HTERT RPE-1 (cell line): ENCODE data around the gene FNDC3B.

Experiments
- in situ Hi-C: fragments of 300-500 bp; cut with MboI; formaldehyde crosslinking; loops from 4 replicates; pipeline ENCODE4 v1.14.3; 2020; ENCODE audit warnings: low sequenced_read_pairs

The FNDC3B gene

GRCh38 chr3:172376402-172376801 is 337.0 kb downstream of the FNDC3B start:
- in situ Hi-C loops, result no loop called here

GRCh38 chr3:172376881-172377280 is 337.5 kb downstream of the FNDC3B start:
- in situ Hi-C loops, result no loop called here

GRCh38 chr3:172378439-172378838 is 339.1 kb downstream of the FNDC3B start:
- in situ Hi-C loops, result no loop called here

- in situ Hi-C loops, result no loop called here
Observed at GRCh38 chr3:172379372-172379771, 340.0 kb downstream of the FNDC3B start.

GRCh38 chr3:172380632-172381031 is 341.3 kb downstream of the FNDC3B start:
- in situ Hi-C loops, result no loop called here

GRCh38 chr3:172383306-172383796 is 344.0 kb downstream of the FNDC3B start:
- in situ Hi-C loops, result no loop called here

- in situ Hi-C loops, result no loop called here
Observed at GRCh38 chr3:172384836-172385235, 345.5 kb downstream of the FNDC3B start.

GRCh38 chr3:172387728-172388127 is 348.4 kb downstream of the FNDC3B start:
- in situ Hi-C loops, result no loop called here

- in situ Hi-C loops, result no loop called here
Observed at GRCh38 chr3:172388412-172389078, 349.2 kb downstream of the FNDC3B start.

- in situ Hi-C loops, result no loop called here
Observed at GRCh38 chr3:172390792-172391191, 351.4 kb downstream of the FNDC3B start.

GRCh38 chr3:172391592-172392302 is 352.4 kb downstream of the FNDC3B start:
- in situ Hi-C loops, result no loop called here

GRCh38 chr3:172394692-172395091 is 355.3 kb downstream of the FNDC3B start:
- in situ Hi-C loops, result no loop called here

GRCh38 chr3:172396400-172396799 is 357.0 kb downstream of the FNDC3B start:
- in situ Hi-C loops, result no loop called here

GRCh38 chr3:172397716-172398405 is 358.5 kb downstream of the FNDC3B start:
- in situ Hi-C loops, result no loop called here

GRCh38 chr3:172398484-172398883 is 359.1 kb downstream of the FNDC3B start:
- in situ Hi-C loops, result no loop called here

GRCh38 chr3:172402090-172402489 is 362.7 kb downstream of the FNDC3B start:
- in situ Hi-C loops, result no loop called here

- in situ Hi-C loops, result no loop called here
Observed at GRCh38 chr3:172402892-172403643, 363.7 kb downstream of the FNDC3B start.

GRCh38 chr3:172404237-172404962 is 365.0 kb downstream of the FNDC3B start:
- in situ Hi-C loops, result no loop called here

GRCh38 chr3:172405914-172406313 is 366.5 kb downstream of the FNDC3B start:
- in situ Hi-C loops, result no loop called here

- in situ Hi-C loops, result no loop called here
Observed at GRCh38 chr3:172407872-172408271, 368.5 kb downstream of the FNDC3B start.
